CD14-positive monocyte (primary cell): ENCODE measurements around the gene VCAN. TPM values are rescaled to one million over a fixed set of nuclear protein-coding genes. Genes with fewer than 3 reads are reported as not detected.
A peak's percentile ranks its signal among the peaks of the same experiment; 100 is the strongest.

Experiments used
- DNase-seq, 3 donors: peaks; one replicate each; pipeline ENCODE4 v3.0.0-alpha.2; 2011 to 2022
- H2AFZ ChIP-seq: 2 replicates; pipeline ENCODE4 v1.6.0; 2012; ENCODE audit warnings: mild to moderate bottlenecking, low read depth, low read length, inconsistent platforms; ENCODE audit not compliant: insufficient read depth, poor library complexity, severe bottlenecking
- H3K27ac ChIP-seq, 2 donors: 1 replicate in 1 of 2; 2 replicates in 1 of 2; pipeline ENCODE4 v1.5.1; 2012 to 2013; ENCODE audit warnings: low read length in 2 of 2, control low read depth in 1 of 2, inconsistent platforms in 1 of 2, low read depth in 1 of 2, mild to moderate bottlenecking in 1 of 2
- H3K27me3 ChIP-seq, 2 donors: one replicate each; pipeline versions ENCODE4 v1.6.0 to v1.6.1; 2011 to 2013; ENCODE audit warnings: low read length in 2 of 2; ENCODE audit not compliant: control insufficient read depth in 2 of 2, insufficient read depth in 2 of 2
- H3K36me3 ChIP-seq, 2 donors: replicated peaks in 1 of 2; 1 replicate in 1 of 2; 2 replicates in 1 of 2; pipeline versions ENCODE4 v1.5.1 to v1.6.1; 2012 to 2013; ENCODE audit warnings: low read length in 2 of 2, control low read depth in 1 of 2, inconsistent platforms in 1 of 2, mild to moderate bottlenecking in 1 of 2; ENCODE audit not compliant: insufficient read depth in 2 of 2, control insufficient read depth in 1 of 2
- H3K4me1 ChIP-seq, 2 donors: 1 replicate in 1 of 2; 2 replicates in 1 of 2; pipeline versions ENCODE4 v1.5.1 to v1.6.1; 2012 to 2013; ENCODE audit warnings: low read length in 2 of 2, control low read depth in 1 of 2, inconsistent platforms in 1 of 2, mild to moderate bottlenecking in 1 of 2, moderate library complexity in 1 of 2; ENCODE audit not compliant: insufficient read depth in 2 of 2, control insufficient read depth in 1 of 2
- H3K4me2 ChIP-seq: replicated peaks from 2 replicates; pipeline ENCODE3; 2012; ENCODE audit warnings: low read length, moderate library complexity, mild to moderate bottlenecking; ENCODE audit not compliant: poor library complexity, severe bottlenecking; ENCODE audit errors: extremely low read depth
- H3K4me3 ChIP-seq, 3 experiments: fragments of 200-600 bp in 1 of 3; sonication (generic) in 1 of 3; replicated peaks in 1 of 3; 1 replicate in 2 of 3; 2 replicates in 1 of 3; pipeline ENCODE4 v1.5.1; 2011 to 2013; ENCODE audit warnings: low read length in 3 of 3, mild to moderate bottlenecking in 3 of 3, control low read depth in 2 of 3, low read depth in 2 of 3, inconsistent platforms in 1 of 3, moderate library complexity in 1 of 3
- H3K79me2 ChIP-seq: 2 replicates; pipeline ENCODE4 v1.6.0; 2012; ENCODE audit warnings: mild to moderate bottlenecking, control low read depth, inconsistent platforms, low read length, moderate library complexity; ENCODE audit not compliant: insufficient read depth
- H3K9ac ChIP-seq: 2 replicates; pipeline ENCODE4 v1.6.0; 2017; ENCODE audit warnings: low read length, mild to moderate bottlenecking; ENCODE audit not compliant: insufficient read depth, poor library complexity, severe bottlenecking
- H3K9me3 ChIP-seq, 2 donors: replicated peaks in 1 of 2; 1 replicate in 1 of 2; 2 replicates in 1 of 2; pipeline versions ENCODE4 v1.5.1 to v1.6.1; 2012 to 2013; ENCODE audit warnings: low read length in 2 of 2, control low read depth in 1 of 2; ENCODE audit not compliant: control insufficient read depth in 1 of 2, insufficient read depth in 1 of 2
- H4K20me1 ChIP-seq: 2 replicates; pipeline ENCODE4 v1.6.0; 2012; ENCODE audit warnings: mild to moderate bottlenecking, low read length, control low read depth, moderate library complexity; ENCODE audit not compliant: insufficient read depth
- H3K27ac Mint-ChIP-seq, 7 donors: one replicate each; pipeline ENCODE4 v1.8.0; 2020; ENCODE audit warnings: mild to moderate bottlenecking in 7 of 7, mixed read lengths in 7 of 7, moderate library complexity in 6 of 7, inconsistent platforms in 2 of 7
- H3K27me3 Mint-ChIP-seq, 3 donors: one replicate each; pipeline ENCODE4 v1.8.0; 2021 to 2022; ENCODE audit warnings: low read depth in 3 of 3, mild to moderate bottlenecking in 3 of 3, mixed read lengths in 3 of 3, moderate library complexity in 3 of 3, inconsistent platforms in 1 of 3
- H3K36me3 Mint-ChIP-seq, 2 donors: one replicate each; pipeline ENCODE4 v1.8.0; 2020; ENCODE audit warnings: mixed read lengths in 2 of 2, inconsistent platforms in 1 of 2, mild to moderate bottlenecking in 1 of 2
- H3K4me1 Mint-ChIP-seq: one replicate; pipeline ENCODE4 v1.8.0; 2020; ENCODE audit warnings: mild to moderate bottlenecking, mixed read lengths
- H3K4me3 Mint-ChIP-seq, 2 donors: one replicate each; pipeline ENCODE4 v1.8.0; 2020; ENCODE audit warnings: mild to moderate bottlenecking in 2 of 2, mixed read lengths in 2 of 2, moderate library complexity in 1 of 2
- H3K9me3 Mint-ChIP-seq, 7 donors: one replicate each; pipeline ENCODE4 v1.8.0; 2020 to 2022; ENCODE audit warnings: mixed read lengths in 7 of 7, mild to moderate bottlenecking in 6 of 7, moderate library complexity in 6 of 7, inconsistent platforms in 2 of 7
- WGBS: methylation state at CpG from one replicate; pipeline ENCODE4 v1.1.5; 2013; ENCODE audit warnings: missing lambda C conversion rate; ENCODE audit not compliant: insufficient coverage; 5-methylcytosine and 5-hydroxymethylcytosine counted together
- intact Hi-C, 2 donors: fragments of 100-400 bp; cut with micrococcal nuclease; formaldehyde crosslinking; loops; one replicate each; pipeline versions ENCODE4 v1.15.0 to v1.15.1; 2023
- polyA plus RNA-seq, 3 donors: library from polyadenylated mRNA; depleted of rRNA in 1 of 3; unstranded in 2 of 3; stranded (reverse) in 1 of 3; fragments of 300-500 nt in 2 of 3; fragments of >200 nt in 1 of 3; fragmentation: Illumina TruSeq in 2 of 3; gene quantifications; 1 replicate in 2 of 3; 2 replicates in 1 of 3; pipeline ENCODE4 v1.2.3, GENCODE V29; 2012 to 2021
- TF ChIP-seq, protein P1 (sequence below): fragments of 200-600 bp; IDR thresholded peaks from one replicate; pipeline ENCODE4 v1.8.0; 2022; ENCODE audit warnings: antibody characterized with exemption, mild to moderate bottlenecking

The VCAN gene
- polyA plus RNA-seq, 3 donors, result 417 to 844 (median 630) TPM

DNA sequence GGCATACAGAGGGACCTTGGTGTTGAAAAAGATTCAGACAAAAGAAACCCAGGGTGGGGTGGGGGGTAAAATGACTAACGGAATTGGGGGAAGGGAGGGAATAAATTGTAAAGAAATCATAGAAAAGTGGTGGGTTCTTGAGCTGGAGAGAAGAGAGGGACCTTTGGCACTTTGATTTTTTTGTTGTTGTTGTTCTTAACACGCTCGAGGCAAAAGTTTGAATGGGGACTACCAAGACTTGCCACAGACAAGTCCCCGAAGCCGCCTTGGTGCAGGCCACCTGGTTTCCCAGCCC is 616 bp downstream of the VCAN start:
- Histone ChIP-seq H3K36me3 (peaks cover 18 to 21% of the 10 kb centered on the region in 2 donors), H4K20me1 (peaks cover 56% of the 10 kb centered on the region), H3K27me3 (peaks cover 20 to 30% of the 10 kb centered on the region in 2 donors), H2AFZ (peak overlapping the region; percentile 73), H3K79me2 (peaks cover 65% of the 10 kb centered on the region), H3K27ac (peak overlapping the region; percentile 85 to 91), H3K9ac (peak overlapping the region; percentile 88), H3K4me1 (peaks cover 30 to 47% of the 10 kb centered on the region in 2 donors), H3K4me3 (peak overlapping the region; percentile 78 to 95 (median 81)), H3K9me3 (no peaks in the 10 kb centered on the region), H3K4me2 (peak overlapping the region; percentile 89)
- H3K27me3 Mint-ChIP-seq, result peaks cover 23 to 30% (median 25%) of the 10 kb centered on the region in 3 donors
- 5% methylated on average over 5 of the region's 5 CpGs for WGBS
- peaks cover 59% of the 10 kb centered on the region for H3K4me1 Mint-ChIP-seq
- intact Hi-C loops, result loop anchor here (2.0 to 10.0 kb wide), 6 partner anchors 103 to 1120 kb away; partner anchors contain the start of genes TMEM167A (in 2 of the 2) and XRCC4 (in 2 of the 2)
- H3K36me3 Mint-ChIP-seq, result peaks cover 45 to 53% of the 10 kb centered on the region in 2 donors
- peak overlapping the region; percentile 100 for H3K4me3 Mint-ChIP-seq
- TF ChIP-seq, protein P1, sequence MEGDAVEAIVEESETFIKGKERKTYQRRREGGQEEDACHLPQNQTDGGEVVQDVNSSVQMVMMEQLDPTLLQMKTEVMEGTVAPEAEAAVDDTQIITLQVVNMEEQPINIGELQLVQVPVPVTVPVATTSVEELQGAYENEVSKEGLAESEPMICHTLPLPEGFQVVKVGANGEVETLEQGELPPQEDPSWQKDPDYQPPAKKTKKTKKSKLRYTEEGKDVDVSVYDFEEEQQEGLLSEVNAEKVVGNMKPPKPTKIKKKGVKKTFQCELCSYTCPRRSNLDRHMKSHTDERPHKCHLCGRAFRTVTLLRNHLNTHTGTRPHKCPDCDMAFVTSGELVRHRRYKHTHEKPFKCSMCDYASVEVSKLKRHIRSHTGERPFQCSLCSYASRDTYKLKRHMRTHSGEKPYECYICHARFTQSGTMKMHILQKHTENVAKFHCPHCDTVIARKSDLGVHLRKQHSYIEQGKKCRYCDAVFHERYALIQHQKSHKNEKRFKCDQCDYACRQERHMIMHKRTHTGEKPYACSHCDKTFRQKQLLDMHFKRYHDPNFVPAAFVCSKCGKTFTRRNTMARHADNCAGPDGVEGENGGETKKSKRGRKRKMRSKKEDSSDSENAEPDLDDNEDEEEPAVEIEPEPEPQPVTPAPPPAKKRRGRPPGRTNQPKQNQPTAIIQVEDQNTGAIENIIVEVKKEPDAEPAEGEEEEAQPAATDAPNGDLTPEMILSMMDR, result no peak
- peaks cover 0 to 15% (median 5%) of the 10 kb centered on the region in 7 donors for H3K9me3 Mint-ChIP-seq
- peak overlapping the region; percentile 93 to 99 (median 98) for H3K27ac Mint-ChIP-seq
- no peak for DNase-seq

DNA sequence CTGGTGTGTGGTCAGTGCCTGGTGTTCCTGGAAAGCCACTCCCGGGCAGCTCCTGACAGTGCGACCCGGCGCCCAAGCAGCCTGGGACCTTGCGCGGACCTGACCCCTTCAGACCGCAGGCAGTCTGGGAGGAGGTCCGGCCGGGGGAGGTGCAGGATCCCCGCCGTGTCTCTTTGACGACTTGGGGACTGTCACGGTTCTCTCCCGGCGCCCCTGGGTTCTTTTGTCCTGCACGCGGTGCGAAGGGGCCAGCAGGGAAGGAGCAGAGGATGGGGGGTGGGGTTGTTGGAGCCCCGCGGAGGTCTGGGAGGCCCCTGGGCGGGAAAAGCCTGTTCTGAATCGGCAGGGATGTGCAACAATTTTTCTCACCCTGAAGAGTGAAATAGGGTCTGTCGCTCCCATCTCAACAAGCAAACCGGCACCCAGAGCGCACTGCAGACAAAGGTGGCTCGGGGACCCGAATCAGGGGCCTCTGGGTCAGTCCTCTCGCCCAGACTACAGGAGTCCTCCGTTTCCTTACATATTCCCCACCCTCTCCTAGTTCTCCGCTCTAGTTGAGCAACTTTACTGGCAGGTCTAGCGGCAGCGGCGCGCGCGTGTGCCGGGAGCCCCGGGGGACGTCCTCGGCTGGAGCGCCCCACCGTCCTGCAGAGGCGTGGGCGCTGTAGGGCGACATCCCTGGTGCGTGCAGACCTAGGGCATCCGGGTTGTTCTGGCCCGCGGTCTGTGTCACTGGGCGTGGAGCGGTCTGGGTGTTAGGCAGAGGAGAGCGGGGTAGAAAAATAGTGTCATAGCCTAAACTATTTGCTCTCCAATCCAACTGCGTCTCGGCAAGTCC is 1.2 kb downstream of the VCAN start:
- Histone ChIP-seq H3K9me3 (no peaks in the 10 kb centered on the region), H2AFZ (peak overlapping the region; percentile 37), H3K79me2 (peaks cover 71% of the 10 kb centered on the region), H3K4me2 (peak overlapping the region; percentile 89), H3K27me3 (peaks cover 15 to 25% of the 10 kb centered on the region in 2 donors), H3K27ac (peak overlapping the region; percentile 85 to 91), H4K20me1 (peaks cover 61% of the 10 kb centered on the region), H3K4me1 (peaks cover 31 to 53% of the 10 kb centered on the region in 2 donors), H3K36me3 (peaks cover 23 to 27% of the 10 kb centered on the region in 2 donors), H3K9ac (peak overlapping the region; percentile 88), H3K4me3 (peak overlapping the region; percentile 78 to 95 (median 81))
- H3K9me3 Mint-ChIP-seq, result peaks cover 0 to 15% (median 5%) of the 10 kb centered on the region in 7 donors
- intact Hi-C loops, result loop anchor here (2.0 to 10.0 kb wide), 6 partner anchors 104 to 1120 kb away; partner anchors contain the start of genes TMEM167A (in 2 of the 2) and XRCC4 (in 2 of the 2)
- H3K4me3 Mint-ChIP-seq, result peak overlapping the region; percentile 100
- DNase-seq, result peak; percentile 51 to 58 (median 52)
- H3K27me3 Mint-ChIP-seq, result peaks cover 17 to 24% (median 20%) of the 10 kb centered on the region in 3 donors
- peak overlapping the region; percentile 93 to 99 (median 98) for H3K27ac Mint-ChIP-seq
- TF ChIP-seq, protein P1, result no peak
- under 1% methylated on average over 37 of the region's 54 CpGs for WGBS
- H3K4me1 Mint-ChIP-seq, result peaks cover 59% of the 10 kb centered on the region
- peaks cover 51 to 58% of the 10 kb centered on the region in 2 donors for H3K36me3 Mint-ChIP-seq
